ENCODE data around the gene FBLN1. TPM values are rescaled to one million over a fixed set of nuclear protein-coding genes. Genes with fewer than 3 reads are reported as not detected.

The FBLN1 gene
- total and polyA plus RNA-seq, 9 of the 15 experiments (the other 6 are each of a cell fraction or from before 2014, with no cell fraction given), result 0.66 TPM; not detected in 8

GRCh38 chr22:45584621-45585436 is 82.1 kb downstream of the FBLN1 start:
- Histone ChIP-seq H3K9me1 (ENCODE audit: control insufficient read depth, insufficient read depth, low read length) (no peaks in the 10 kb centered on the region), H3K27me3 (ENCODE audit: control insufficient read depth in 2 of 2, insufficient read depth in 2 of 2, low read length in 2 of 2) (peaks cover 9 to 81% of the 10 kb centered on the region in 2 experiments; a peak in 4 of 5 replicates), H3K4me3 (no peak overlapping the region), H3K27ac (ENCODE audit: extremely low read depth, low read depth, low read length) (no peak overlapping the region), H3K9ac (ENCODE audit: insufficient read depth in 1 of 2, low read depth in 2 of 2, low read length in 2 of 2) (no peak overlapping the region), H3K36me3 (ENCODE audit: control insufficient read depth, insufficient read depth, low read length) (no peaks in the 10 kb centered on the region), H3K9me3 (replicated peaks; ENCODE audit: control insufficient read depth, insufficient read depth, low read depth, low read length) (no peaks in the 10 kb centered on the region), H2AFZ (ENCODE audit: low read depth, low read length) (no peak overlapping the region), H3K79me2 (ENCODE audit: control insufficient read depth, insufficient read depth, low read length) (no peaks in the 10 kb centered on the region), H3K4me1 (replicated peaks in 1 of 2; ENCODE audit: control insufficient read depth in 2 of 2, insufficient read depth in 2 of 2, low read length in 2 of 2) (peaks cover 0 to 5% of the 10 kb centered on the region in 2 experiments; a peak in 2 of 5 replicates), H4K20me1 (replicated peaks; ENCODE audit: control insufficient read depth, insufficient read depth, low read length) (0 out of 2 replicates have a peak, but pooled peaks cover 3% of the 10 kb centered on the region), H3K4me2 (ENCODE audit: insufficient read depth, low read length) (no peak overlapping the region)
- no TSS peak for BruUV-seq (replicated peaks)
- 15% methylated on average over 12 of the region's 17 CpGs for WGBS (ENCODE audit: insufficient coverage, low coverage, missing lambda C conversion rate)
- ChIA-PET CTCF (ENCODE audit: low intra/inter-chr PET ratio) (no interaction called here), POLR2A (no interaction called here)
- DNase-seq (ENCODE audit: extremely low read depth in 1 of 4, low spot score in 3 of 4) (no peak), ATAC-seq (no peak), FAIRE-seq (no peak)
- in situ Hi-C loops (cut with MboI) (loop anchor here (5.0 kb wide), 2 partner anchors 402 to 527 kb away; no protein-coding TSS in a partner anchor), intact Hi-C loops (cut with micrococcal nuclease) (no loop called here)
- TF ChIP-seq NELFE (IDR thresholded peaks at IDR 0.05; ENCODE audit: insufficient read depth, insufficient read length) (no peak), ATF3 (IDR thresholded peaks at IDR 0.05) (no peak), ATF3 (CRISPR knock-in tag; conservative IDR thresholded peaks at IDR 0.05) (no peak), ZNF766 (CRISPR knock-in tag; conservative IDR thresholded peaks at IDR 0.05) (no peak), ZNF253 (CRISPR knock-in tag; conservative IDR thresholded peaks at IDR 0.05) (no peak), HOXB6 (CRISPR knock-in tag; IDR thresholded peaks at IDR 0.05; ENCODE audit: borderline replicate concordance) (no peak), ZNF778 (CRISPR knock-in tag; IDR thresholded peaks at IDR 0.05) (no peak)
- TF ChIP-seq, protein P1, sequence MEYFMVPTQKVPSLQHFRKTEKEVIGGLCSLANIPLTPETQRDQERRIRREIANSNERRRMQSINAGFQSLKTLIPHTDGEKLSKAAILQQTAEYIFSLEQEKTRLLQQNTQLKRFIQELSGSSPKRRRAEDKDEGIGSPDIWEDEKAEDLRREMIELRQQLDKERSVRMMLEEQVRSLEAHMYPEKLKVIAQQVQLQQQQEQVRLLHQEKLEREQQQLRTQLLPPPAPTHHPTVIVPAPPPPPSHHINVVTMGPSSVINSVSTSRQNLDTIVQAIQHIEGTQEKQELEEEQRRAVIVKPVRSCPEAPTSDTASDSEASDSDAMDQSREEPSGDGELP (CRISPR knock-in tag; IDR thresholded peaks at IDR 0.05; ENCODE audit: borderline replicate concordance), result no peak

All from K562 (cell line).